Cardiac fibroblast (primary cell): Measurements from ENCODE around the gene FGF22.
A peak's percentile ranks its signal among the peaks of the same experiment; 100 is the strongest.

ENCODE experiments used
- DNase-seq, 2 donors: peaks; one replicate each; pipeline versions ENCODE4 v3.0.0 to v3.0.0-alpha.2; 2010; ENCODE audit warnings: low read depth in 2 of 2
- H3K4me3 ChIP-seq, 2 donors: replicated peaks in 1 of 2; 1 replicate in 1 of 2; 2 replicates in 1 of 2; pipeline ENCODE4 v1.5.1; 2011; ENCODE audit warnings: low read depth in 2 of 2, low read length in 2 of 2, mild to moderate bottlenecking in 2 of 2, moderate library complexity in 1 of 2
- TF ChIP-seq, protein P1 (sequence below): IDR thresholded peaks from one replicate; pipeline ENCODE4 v1.5.1; 2011; ENCODE audit warnings: low read depth, mild to moderate bottlenecking, low read length, inconsistent platforms

The FGF22 gene

DNA sequence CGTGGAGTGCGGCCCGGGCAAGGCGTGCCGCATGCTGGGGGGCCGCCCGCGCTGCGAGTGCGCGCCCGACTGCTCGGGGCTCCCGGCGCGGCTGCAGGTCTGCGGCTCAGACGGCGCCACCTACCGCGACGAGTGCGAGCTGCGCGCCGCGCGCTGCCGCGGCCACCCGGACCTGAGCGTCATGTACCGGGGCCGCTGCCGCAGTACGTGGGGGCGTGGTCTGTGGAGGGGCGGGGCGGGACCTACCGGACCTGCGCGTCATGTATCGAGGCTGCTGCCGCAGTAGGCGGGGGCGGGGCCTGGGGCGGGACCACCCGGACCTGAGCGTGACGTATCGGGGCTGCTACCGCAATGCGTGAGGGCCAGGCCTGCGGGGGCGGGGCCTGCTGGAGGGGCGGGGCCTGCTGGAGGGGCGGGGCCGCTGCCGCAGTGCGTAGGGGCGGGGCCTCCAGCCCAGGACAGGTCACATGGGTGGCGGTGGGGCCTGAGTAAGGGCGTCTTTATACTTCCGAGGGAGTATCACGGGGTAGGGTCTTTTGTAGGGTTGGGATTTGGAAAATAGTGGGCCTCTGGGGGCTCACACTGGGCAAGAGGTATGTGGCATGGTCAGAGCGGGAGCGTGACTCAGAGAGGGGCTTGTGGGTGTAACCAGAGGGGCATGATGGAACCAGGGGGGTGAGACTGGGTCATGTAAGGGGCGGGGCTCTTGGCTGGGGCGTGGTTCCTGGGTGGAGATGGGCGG is 40.8 kb downstream of the FGF22 start:
- DNase-seq = peak; percentile 99 to 100
- TF ChIP-seq, protein P1, sequence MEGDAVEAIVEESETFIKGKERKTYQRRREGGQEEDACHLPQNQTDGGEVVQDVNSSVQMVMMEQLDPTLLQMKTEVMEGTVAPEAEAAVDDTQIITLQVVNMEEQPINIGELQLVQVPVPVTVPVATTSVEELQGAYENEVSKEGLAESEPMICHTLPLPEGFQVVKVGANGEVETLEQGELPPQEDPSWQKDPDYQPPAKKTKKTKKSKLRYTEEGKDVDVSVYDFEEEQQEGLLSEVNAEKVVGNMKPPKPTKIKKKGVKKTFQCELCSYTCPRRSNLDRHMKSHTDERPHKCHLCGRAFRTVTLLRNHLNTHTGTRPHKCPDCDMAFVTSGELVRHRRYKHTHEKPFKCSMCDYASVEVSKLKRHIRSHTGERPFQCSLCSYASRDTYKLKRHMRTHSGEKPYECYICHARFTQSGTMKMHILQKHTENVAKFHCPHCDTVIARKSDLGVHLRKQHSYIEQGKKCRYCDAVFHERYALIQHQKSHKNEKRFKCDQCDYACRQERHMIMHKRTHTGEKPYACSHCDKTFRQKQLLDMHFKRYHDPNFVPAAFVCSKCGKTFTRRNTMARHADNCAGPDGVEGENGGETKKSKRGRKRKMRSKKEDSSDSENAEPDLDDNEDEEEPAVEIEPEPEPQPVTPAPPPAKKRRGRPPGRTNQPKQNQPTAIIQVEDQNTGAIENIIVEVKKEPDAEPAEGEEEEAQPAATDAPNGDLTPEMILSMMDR = no peak
- peak overlapping the region; percentile 49 to 58 for H3K4me3 ChIP-seq

DNA sequence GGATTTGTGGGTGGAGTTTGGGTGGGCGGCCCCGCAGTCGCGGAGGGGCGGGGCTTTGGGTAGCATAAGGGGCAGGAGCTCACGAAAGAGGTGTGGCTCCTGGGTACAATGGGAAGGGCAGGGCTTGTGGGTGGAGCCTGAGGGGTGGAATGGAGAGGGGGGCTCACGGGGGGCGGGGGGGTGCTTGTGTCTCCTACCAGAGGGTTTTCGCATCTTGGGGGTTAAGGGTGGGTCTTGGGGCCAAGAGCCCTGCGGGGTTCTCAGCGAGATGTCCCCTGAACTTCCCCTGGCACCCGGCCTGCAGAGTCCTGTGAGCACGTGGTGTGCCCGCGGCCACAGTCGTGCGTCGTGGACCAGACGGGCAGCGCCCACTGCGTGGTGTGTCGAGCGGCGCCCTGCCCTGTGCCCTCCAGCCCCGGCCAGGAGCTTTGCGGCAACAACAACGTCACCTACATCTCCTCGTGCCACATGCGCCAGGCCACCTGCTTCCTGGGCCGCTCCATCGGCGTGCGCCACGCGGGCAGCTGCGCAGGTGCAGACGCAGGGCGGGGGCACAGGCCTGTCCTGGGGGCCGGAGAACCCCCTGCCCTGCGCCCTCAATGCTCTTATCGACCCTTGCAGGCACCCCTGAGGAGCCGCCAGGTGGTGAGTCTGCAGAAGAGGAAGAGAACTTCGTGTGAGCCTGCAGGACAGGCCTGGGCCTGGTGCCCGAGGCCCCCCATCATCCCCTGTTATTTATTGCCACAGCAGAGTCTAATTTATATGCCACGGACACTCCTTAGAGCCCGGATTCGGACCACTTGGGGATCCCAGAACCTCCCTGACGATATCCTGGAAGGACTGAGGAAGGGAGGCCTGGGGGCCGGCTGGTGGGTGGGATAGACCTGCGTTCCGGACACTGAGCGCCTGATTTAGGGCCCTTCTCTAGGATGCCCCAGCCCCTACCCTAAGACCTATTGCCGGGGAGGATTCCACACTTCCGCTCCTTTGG is 41.6 kb downstream of the FGF22 start:
- DNase-seq = peak in 1 of 2 donors; percentile 98
- TF ChIP-seq, protein P1 = no peak
- no peak overlapping the region for H3K4me3 ChIP-seq

DNA sequence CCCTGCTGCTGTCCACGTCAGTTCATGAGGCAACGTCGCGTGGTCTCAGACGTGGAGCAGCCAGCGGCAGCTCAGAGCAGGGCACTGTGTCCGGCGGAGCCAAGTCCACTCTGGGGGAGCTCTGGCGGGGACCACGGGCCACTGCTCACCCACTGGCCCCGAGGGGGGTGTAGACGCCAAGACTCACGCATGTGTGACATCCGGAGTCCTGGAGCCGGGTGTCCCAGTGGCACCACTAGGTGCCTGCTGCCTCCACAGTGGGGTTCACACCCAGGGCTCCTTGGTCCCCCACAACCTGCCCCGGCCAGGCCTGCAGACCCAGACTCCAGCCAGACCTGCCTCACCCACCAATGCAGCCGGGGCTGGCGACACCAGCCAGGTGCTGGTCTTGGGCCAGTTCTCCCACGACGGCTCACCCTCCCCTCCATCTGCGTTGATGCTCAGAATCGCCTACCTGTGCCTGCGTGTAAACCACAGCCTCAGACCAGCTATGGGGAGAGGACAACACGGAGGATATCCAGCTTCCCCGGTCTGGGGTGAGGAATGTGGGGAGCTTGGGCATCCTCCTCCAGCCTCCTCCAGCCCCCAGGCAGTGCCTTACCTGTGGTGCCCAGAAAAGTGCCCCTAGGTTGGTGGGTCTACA is 43.1 kb downstream of the FGF22 start:
- DNase-seq = no peak
- TF ChIP-seq, protein P1 = no peak
- no peak overlapping the region for H3K4me3 ChIP-seq

DNA sequence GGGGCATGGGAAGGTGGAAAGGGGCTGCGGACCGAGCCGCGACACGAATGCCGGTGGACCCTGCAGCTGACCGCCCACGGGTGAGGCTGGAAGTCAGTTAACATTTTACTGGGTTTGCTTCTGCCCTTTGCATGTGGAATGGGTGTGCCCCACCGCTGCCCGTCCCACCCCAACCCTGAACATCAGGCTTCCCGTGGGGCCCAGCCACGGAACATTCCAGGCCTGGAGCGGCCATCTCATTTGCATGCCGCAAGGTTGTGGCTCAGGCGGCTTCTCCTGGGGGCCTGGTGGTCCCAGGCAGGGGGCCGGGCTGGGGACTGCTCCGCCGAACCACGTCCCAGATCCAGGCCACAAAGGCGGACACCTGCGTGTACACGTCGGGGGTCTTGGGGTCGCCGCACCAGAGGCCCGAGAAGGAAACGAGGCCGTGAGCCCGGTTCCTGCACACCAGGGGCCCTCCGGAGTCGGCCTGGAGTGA is 45.8 kb downstream of the FGF22 start:
- TF ChIP-seq, protein P1 = no peak
- no peak for DNase-seq

DNA sequence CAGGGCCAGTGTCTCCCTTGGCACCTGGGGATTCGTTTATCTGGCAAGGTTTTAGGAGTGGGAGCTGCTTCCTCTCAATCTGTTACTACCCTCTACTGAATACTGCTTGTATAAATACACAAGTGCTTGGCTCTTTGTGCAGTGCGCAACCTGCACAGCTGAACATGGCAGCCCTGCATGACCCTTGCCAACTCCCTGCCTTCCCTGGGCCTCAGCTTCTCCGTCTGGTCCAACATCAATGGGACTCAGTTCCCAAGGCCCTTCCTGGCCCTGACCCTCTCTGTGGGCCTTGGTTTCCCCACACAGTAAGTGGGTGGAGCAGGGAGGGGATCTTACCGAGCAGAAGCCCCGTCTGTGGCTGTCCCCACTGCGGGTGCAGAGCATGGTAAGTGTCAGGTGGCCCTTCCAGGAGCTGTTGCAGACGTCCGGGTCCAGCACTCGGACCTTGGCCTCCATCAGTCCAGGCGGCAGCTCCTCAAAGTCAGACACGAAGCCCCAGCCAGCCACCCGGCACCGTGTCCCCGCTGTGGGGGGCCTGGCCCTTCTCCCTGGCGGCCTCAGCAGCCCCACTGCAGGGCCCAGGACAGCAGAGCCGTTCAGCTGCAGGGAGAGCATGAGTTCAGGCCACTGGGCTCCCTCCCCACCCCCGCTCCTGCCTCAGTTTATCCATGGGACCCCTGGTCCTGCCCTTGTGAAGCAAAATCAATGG is 47.1 kb downstream of the FGF22 start:
- no peak for DNase-seq
- no peak overlapping the region for H3K4me3 ChIP-seq
- TF ChIP-seq, protein P1 = no peak

More for the DNA sequence above, 45.8 kb downstream of the FGF22 start:
- no peak overlapping the region for H3K4me3 ChIP-seq
